ENCODE results near the gene PCCA. TPM values are rescaled to one million over a fixed set of nuclear protein-coding genes. Genes with fewer than 3 reads are reported as not detected.
"Not testable (repeated sequence)": the region's sequence is repeated elsewhere in the genome, so short reads cannot be mapped to it uniquely, and the experiment has no call there.

PCCA gene
- total and polyA plus RNA-seq, 12 donors, result 27.6 to 176 (median 97.7) TPM

DNA sequence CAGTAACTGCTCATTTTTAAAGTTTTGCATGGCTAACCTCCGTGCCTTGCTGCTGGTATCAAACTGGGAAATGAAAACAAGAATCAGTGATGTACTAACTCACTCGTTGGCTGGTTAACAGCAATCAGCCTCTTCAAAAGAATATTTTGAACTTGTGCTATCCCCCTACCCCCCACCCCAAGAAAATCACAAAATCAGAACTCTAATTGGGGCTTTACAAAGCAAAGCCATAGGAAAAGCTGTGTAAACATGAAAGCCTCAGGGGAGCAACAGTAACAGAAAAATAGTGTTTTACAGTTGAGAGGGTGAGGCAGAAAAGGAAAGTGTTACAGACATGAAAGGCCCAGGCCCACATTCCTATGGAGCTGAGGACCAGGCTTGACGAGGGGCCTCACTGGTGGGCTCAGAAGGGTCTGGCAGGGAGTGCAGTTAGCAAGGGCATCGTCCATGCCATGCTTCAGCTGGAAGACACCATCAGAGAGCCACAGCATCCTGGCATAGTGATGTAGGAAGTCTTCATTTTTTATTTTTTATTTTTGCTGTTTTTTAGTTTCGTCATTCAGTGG is 217.6 kb downstream of the PCCA start:
- TF ChIP-seq, protein P1, sequence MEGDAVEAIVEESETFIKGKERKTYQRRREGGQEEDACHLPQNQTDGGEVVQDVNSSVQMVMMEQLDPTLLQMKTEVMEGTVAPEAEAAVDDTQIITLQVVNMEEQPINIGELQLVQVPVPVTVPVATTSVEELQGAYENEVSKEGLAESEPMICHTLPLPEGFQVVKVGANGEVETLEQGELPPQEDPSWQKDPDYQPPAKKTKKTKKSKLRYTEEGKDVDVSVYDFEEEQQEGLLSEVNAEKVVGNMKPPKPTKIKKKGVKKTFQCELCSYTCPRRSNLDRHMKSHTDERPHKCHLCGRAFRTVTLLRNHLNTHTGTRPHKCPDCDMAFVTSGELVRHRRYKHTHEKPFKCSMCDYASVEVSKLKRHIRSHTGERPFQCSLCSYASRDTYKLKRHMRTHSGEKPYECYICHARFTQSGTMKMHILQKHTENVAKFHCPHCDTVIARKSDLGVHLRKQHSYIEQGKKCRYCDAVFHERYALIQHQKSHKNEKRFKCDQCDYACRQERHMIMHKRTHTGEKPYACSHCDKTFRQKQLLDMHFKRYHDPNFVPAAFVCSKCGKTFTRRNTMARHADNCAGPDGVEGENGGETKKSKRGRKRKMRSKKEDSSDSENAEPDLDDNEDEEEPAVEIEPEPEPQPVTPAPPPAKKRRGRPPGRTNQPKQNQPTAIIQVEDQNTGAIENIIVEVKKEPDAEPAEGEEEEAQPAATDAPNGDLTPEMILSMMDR (IDR thresholded peaks at IDR 0.05), result no peak
- TF ChIP-seq POLR2A (IDR thresholded peaks at IDR 0.05), result no peak
- no peaks in the 10 kb centered on the region for H3K27me3 ChIP-seq
- no peaks in the 10 kb centered on the region for H3K9me3 ChIP-seq (replicated peaks in 1 of 3)
- 85 to 92% (median 86%) methylated on average over 5 of the region's 5 CpGs for WGBS, 4 donors
- H3K27ac ChIP-seq, result no peak overlapping the region
- H3K4me3 ChIP-seq, result no peak overlapping the region
- H3K4me1 ChIP-seq (replicated peaks in 1 of 2), result peaks cover 0 to 3% of the 10 kb centered on the region in 2 donors
- no peaks in the 10 kb centered on the region for H3K36me3 ChIP-seq (replicated peaks in 1 of 2)
- intact Hi-C loops (cut with DNase I), result no loop called here
- no peak for DNase-seq

DNA sequence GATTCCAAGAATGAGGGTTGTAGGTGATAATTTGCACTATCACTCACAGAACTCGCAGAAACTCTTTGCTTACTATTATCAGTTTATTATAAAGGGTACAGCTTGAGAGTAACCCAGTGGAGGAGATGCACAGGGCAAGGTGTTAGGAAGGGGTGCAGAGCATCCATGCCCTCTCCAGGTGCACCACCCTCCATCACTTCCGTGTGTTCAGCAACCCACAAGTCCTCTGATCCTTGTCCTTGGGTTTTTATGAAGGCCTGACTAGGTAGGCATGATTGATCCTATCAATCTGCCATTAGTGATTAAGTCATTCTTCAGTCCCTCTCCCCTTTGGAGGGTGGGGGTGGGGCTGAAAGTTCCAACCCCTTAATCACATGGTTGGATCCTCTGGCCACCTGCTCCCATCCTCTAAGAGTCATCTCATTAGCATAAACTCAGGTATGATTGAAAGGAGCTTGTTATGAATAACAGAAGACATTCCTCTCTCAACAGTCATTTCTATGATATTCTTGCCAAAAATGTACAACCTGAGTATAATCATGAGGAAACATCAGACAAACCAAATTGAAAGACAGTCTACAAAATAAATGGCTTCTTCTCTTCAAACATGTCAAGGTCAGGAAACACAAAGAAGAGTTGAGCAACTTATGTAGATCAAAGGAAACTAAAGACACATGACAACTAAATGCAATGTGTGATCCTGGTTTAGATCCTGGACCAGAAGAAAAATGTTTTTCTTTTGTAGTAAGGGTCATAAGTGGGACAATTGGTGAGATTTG is 225.4 kb downstream of the PCCA start:
- H3K36me3 ChIP-seq (replicated peaks in 1 of 2), result no peaks in the 10 kb centered on the region
- no peaks in the 10 kb centered on the region for H3K27me3 ChIP-seq
- TF ChIP-seq POLR2A (IDR thresholded peaks at IDR 0.05), result no peak
- TF ChIP-seq, protein P1 (IDR thresholded peaks at IDR 0.05), result no peak
- no peak for DNase-seq
- H3K4me1 ChIP-seq (replicated peaks in 1 of 2), result peaks cover 0 to 7% of the 10 kb centered on the region in 2 donors
- intact Hi-C loops (cut with DNase I), result no loop called here
- no peak overlapping the region for H3K4me3 ChIP-seq
- H3K9me3 ChIP-seq (replicated peaks in 1 of 3), result no peaks in the 10 kb centered on the region
- 77 to 91% (median 87%) methylated on average over 2 of the region's 2 CpGs for WGBS, 4 donors
- H3K27ac ChIP-seq, result no peak overlapping the region

DNA sequence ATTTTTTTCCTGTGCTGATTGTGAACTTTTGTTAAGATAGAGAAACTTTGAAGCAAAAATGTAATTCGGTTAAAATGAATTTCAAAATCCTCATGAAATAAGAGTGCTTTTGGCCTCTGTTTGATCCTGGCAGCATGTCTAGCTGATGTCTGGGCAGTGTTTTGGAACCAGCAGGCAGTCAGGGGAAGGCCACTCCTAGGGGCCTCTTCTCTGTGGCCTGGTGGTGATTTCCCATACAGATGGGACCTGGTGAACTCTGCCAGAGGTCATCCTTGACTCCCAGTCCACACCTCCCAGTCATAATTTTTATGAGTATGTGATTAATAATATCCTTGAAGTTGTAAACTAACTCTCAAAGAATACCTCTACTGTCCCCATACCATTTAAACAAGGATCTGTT is 226.6 kb downstream of the PCCA start:
- 69 to 74% (median 73%) methylated on average over 1 of the region's 1 CpG for WGBS, 4 donors
- Histone ChIP-seq H3K27ac (no peak overlapping the region), H3K9me3 (replicated peaks in 1 of 3) (no peaks in the 10 kb centered on the region), H3K36me3 (replicated peaks in 1 of 2) (no peaks in the 10 kb centered on the region), H3K27me3 (no peaks in the 10 kb centered on the region), H3K4me3 (no peak overlapping the region), H3K4me1 (replicated peaks in 1 of 2) (peaks cover 0 to 7% of the 10 kb centered on the region in 2 donors)
- DNase-seq, result peak in 2 of 7 donors; percentile 13 to 33
- TF ChIP-seq POLR2A (IDR thresholded peaks at IDR 0.05), result no peak
- TF ChIP-seq, protein P1 (IDR thresholded peaks at IDR 0.05), result no peak
- intact Hi-C loops (cut with DNase I), result no loop called here

DNA sequence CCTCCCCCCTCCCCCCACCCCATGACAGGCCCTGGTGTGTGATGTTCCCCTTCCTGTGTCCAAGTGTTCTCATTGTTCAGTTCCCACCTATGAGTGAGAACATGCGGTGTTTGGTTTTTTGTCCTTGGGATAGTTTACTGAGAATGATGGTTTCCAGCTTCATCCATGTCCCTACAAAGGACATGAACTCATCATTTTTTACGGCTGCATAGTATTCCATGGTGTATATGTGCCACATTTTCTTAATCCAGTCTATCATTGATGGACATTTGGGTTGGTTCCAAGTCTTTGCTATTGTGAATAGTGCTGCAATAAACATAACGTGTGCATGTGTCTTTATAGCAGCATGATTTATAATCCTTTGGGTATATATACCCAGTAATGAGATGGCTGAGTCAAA is 229.6 kb downstream of the PCCA start:
- intact Hi-C loops (cut with DNase I), result not testable (repeated sequence)

More for the DNA sequence above, 229.6 kb downstream of the PCCA start:
- not testable (repeated sequence) for H3K27me3 ChIP-seq; H3K4me1 ChIP-seq (replicated peaks in 1 of 2); H3K27ac ChIP-seq; H3K4me3 ChIP-seq; DNase-seq; H3K36me3 ChIP-seq (replicated peaks in 1 of 2); H3K9me3 ChIP-seq (replicated peaks in 1 of 3)
- 88 to 100% (median 96%) methylated on average over 2 to 3 of the region's 3 CpGs for WGBS, 4 donors

All from adrenal gland (tissue), 12 donors.